ENCODE results near the gene KATNA1.
A peak's percentile ranks its signal among the peaks of the same experiment; 100 is the strongest.

DNA sequence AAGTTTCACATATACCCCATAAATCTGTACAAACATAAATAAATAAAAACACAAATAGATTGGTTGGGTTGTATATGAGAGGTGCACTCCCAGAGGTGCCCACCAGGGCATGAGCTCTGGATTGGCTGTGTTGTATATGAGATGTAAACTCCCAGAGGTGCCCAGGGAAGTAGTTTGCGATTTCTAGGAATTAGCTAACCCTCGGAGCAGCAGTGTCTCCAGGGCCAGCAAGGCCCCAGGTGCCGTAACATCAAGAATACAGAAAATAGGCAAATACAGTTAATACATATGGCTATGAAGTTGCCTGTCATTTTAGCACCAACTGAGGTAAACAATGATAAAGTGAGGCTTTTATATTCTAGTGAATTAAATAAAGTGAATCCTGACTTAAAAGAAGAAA, 87.8 kb downstream of the KATNA1 start:
- TF ChIP-seq, protein P1, sequence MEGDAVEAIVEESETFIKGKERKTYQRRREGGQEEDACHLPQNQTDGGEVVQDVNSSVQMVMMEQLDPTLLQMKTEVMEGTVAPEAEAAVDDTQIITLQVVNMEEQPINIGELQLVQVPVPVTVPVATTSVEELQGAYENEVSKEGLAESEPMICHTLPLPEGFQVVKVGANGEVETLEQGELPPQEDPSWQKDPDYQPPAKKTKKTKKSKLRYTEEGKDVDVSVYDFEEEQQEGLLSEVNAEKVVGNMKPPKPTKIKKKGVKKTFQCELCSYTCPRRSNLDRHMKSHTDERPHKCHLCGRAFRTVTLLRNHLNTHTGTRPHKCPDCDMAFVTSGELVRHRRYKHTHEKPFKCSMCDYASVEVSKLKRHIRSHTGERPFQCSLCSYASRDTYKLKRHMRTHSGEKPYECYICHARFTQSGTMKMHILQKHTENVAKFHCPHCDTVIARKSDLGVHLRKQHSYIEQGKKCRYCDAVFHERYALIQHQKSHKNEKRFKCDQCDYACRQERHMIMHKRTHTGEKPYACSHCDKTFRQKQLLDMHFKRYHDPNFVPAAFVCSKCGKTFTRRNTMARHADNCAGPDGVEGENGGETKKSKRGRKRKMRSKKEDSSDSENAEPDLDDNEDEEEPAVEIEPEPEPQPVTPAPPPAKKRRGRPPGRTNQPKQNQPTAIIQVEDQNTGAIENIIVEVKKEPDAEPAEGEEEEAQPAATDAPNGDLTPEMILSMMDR (conservative IDR thresholded peaks at IDR 0.05; ENCODE audit: low read depth, low read length): peak; percentile 62
- no peak for TF ChIP-seq EZH2 (IDR thresholded peaks at IDR 0.05; ENCODE audit: borderline replicate concordance, low read depth, low read length, poor library complexity, severe bottlenecking)
